NK-92 treated with Interleukin-12 subunit alpha and Interleukin-12 subunit beta, amount 100 ng/mL, for 24 hours (cell line): ENCODE results near the gene AXIN2.
"Not testable (repeated sequence)": the region's sequence is repeated elsewhere in the genome, so short reads cannot be mapped to it uniquely, and the experiment has no call there.

Source experiments
- DNase-seq: peaks from one replicate; lab custom pipeline; 2025; lab: John Stamatoyannopoulos, UW

Gene AXIN2

DNA sequence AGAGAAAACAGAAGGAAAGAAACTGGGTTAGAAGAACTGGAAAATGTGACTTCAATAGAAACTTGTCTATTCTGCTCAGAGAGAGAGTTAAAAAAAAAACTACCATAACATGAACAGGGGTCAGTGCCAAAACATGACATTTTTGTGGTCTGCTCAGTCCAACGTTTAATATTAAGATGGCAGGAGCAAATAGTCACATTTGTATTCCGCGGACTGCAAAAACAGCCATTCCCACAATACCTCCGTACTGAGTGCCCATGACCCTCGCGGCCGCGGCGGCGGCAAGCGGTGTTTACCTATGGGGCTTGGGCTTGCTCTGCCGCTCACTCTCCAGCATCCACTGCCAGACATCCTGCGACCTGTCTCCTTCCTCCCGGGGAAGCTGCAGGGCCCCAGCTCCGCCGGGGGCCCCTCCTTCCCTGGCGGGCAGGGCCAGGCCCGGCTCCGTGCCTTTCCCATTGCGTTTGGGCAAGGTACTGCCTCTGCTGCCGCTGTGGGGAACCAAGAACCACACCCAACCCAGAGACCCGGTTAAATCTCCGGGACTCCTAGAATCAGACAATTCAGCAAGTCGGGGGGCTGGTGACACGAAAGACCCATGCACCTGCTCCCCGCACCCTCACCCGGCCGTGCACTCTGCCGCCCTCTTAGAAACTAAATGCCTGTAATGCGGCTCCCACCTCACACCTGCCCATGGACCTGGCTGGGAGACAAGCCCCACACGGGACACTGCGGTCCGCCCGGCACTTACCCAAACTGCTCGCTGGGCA, 24.7 kb downstream of the AXIN2 start:
- no peak for DNase-seq

DNA sequence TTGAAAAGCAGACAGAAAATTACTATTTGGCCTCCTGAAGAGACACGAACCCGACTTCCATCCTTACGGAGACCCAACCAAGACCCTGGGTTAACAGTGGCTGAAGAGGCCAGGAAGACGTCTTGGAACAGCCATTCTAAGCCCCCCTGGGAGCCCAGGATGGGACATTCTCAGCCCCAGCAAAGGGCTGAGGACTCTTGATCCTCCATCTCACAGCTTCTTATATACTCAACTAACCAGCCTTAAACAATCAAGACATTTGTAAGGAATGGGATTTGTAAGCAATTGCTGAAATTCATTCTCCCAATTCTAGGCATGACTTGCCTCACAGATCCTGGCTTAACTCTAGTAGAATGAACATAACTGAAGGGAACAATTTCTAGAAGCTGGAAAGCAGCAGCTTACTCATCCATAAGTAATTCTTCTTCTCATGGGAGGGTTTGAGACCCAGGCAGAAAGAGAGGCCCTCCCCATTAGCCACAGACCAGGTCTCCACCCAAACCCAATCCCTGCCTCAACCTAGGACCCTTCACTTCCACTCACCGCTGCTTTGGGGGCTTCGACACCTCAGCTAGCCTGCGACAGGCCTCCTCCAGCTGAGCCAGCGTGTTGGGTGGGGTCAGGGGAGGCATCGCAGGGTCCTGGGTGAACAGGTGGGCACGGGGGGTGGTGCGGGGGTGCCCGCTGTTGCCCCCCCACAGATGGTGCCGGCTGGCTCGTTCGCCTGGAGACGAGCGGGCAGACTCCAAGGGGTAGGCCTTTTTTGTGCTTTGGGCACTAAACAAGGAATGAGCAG, 25.5 kb downstream of the AXIN2 start:
- DNase-seq, result no peak

DNA sequence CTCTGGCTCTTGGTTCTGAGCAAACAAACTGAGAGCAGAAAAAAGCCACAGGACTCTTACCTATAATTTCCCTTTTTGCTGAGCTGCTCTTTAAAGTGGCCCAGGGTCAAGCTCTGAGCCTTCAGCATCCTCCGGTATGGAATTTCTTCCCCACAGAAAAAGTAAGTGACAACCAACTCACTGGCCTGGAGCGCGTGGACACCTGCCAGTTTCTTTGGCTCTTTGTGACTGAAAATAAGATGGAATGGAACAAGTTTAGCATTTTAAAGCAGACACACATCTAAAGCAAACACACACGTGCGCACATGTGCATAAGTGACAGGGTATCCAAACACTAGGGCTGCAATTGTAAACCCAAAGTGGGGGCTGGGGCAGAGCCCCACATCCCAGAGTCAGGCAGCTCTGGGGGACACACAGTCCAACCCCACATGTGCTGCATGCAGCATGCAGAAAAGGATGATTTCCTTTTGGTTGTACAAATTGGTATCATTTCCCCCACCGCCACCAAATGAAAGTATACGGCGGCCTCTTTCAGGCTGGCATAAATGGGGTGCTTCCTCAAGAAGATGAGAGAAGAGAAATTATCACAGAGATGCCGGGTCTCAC, 27.5 kb downstream of the AXIN2 start:
- no peak for DNase-seq

DNA sequence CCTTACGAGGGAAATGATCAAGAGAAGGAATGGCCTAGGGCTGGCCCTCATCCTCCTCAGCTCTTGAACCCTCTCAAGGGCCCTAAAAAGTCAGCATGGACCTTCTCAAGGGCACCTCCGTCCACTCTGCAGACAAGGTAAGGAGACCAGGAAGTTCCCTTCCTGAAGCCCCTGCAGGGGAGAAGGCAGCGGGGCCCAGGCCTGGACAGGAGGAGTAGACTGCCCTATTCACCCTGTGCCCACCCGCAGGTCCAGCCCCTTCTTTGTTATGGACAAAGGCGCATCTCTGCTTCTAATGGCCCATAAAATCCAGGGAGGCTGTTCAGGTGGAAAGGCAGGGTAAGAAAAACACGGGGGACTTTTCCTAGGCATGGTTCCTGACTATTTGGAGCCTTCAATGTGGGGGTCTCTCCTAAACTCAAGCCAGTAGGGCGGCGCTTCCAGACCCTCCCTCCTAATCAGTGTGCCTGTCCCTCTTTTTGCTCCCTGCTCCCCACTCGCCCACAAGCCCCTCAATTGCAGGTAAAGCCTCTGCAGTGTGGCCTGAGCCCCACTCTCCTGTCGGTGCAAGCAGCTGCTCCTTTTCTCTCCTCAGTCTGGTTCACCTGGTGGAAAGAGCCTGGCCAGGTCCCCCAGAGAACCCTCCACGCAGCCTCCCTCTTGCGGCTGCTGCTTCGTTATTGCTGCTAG, 28.2 kb downstream of the AXIN2 start:
- no peak for DNase-seq

DNA sequence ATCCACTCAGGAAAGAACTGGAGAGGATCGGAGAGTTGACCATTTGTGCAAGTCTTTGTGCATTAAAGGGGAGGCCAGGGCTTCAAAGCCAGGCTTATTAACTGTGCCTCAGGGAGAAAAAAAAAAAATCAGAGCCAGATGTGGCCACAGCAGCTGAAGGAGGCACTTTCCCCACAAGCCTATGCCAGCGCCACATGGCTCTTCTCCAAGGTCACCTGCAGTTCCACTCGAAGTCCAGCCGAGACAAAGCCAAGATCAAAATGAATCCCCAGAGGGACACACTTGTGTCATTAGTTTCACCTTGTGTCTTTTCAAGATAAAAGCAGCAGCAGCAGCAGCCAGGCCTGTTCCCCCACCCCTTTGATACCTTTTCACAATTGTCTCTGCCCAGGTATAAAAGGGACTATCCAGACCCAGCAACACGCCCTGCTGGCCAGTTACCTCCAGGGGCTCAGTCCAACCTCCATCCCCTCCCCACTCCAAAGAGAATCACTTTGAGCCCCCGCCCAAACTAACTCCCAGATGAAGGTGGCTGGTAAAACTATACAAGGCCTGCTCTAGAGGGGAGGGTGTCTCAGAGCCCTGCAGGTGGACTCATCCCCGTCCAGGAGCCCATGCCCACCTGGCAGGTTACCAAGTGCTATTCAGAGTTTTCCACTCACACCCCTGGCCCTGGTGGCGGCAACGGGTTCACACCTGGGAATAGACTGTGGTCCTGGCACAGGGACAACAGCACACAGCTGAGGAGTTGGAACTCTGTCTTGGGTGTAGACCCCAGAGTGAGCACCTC, 29.2 kb downstream of the AXIN2 start:
- DNase-seq, result no peak

DNA sequence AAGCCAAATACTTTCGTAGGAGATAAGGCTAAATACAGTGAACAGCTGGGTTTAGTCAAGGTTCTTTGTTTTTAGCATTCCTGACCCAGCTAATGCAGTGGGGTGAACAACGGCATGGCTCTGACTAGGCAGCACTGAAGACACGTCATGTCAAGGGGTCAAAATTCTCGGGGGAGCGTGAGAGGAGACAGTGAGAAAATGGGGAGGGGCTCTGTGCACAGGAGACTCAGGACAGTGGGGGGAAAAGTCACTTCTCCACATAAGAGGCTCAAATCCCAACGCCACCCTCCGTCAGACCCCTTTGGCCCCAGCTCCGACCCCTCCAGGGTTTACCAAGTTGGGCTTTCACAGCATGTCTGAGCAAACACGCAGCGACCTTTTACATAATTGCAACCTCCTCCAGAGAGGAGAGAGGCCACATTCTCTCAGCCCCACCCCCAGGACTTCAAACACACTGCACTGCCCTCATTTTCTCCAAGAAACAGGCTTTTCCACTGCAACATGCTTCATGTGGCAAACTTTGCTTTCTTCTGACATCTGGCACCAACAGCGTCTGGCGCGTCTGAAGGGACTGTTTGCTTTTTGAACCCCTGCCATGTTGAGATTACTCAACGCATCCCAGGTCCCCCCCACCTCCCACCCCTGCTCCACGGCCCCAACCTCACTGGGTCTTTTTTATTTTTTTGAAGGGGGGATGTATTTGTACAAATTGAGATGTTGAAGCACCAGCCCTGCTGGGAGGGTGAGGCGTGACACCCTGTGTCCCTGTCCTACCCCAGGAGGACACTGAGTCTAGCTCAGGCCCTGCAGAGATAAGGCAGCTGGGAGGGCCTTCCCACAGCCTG, 30.0 kb downstream of the AXIN2 start:
- DNase-seq, result no peak

DNA sequence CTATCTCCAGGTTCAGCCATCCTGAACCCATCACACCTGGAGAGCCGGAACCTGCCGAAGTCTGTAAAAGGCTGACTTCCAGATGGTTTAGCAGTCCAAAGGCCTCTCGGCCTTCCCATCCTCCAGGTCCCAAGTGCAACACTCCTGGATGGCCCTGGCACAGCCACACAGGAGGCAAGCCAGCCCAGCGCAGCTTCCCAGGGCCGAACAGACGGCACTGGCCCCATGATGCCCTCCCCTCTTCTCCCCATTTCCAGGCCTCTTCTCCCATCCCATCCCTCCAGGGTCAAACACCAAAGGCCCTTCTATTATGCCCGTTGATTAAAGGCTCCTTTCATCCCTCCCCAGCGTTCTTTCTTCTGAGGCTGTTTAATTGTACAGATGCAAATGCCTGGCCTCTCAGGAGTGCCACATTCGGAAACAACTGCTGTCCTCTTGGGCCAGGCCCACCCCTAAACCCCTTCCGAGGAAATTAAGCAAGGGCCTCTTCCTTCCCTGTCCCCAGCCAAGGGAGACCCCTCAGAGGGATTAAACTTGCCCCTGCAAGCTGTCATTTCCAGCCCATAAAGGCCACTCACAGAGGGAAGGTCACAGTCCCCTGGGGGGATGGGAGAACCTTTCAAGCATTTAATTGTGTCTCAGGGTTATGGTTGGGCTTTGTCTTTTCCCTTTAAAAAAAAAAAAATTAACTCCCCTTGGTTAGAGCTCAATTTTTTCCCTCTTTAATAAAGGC, 30.8 kb downstream of the AXIN2 start:
- DNase-seq, result no peak

DNA sequence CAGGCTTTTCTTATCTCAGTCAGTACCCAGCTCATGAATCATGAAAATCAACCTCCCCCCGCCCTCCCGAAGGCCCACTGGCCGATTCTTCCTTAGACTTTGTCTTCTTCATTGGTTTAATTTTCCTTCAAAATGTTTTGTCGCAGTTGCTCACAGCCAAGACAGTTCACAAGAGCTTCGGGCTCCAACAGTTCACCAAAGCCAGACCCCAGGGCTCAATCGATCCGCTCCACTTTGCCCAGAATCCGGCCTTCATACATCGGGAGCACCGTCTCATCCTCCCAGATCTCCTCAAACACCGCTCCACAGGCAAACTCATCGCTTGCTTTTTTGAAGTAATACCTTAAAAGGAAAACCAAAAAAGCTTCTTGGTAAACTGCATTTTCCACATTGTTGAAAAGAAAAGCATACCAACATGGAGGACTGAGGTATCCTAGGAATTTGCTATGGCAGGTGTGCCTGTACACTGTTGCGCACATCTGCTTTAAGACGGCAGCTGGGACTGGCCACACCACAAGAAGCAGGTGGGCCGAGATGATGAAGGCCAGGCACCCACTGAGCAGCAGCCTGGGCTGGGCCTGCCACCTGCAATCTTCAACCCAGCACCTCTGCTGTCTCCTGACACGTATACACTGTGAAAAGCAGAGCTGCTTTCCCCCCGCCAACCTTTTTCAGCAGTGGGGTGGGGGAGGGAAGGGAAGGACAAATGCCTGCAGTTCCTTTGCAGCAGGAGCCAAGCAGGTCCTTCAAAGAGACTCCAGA, 31.5 kb downstream of the AXIN2 start:
- DNase-seq, result no peak

DNA sequence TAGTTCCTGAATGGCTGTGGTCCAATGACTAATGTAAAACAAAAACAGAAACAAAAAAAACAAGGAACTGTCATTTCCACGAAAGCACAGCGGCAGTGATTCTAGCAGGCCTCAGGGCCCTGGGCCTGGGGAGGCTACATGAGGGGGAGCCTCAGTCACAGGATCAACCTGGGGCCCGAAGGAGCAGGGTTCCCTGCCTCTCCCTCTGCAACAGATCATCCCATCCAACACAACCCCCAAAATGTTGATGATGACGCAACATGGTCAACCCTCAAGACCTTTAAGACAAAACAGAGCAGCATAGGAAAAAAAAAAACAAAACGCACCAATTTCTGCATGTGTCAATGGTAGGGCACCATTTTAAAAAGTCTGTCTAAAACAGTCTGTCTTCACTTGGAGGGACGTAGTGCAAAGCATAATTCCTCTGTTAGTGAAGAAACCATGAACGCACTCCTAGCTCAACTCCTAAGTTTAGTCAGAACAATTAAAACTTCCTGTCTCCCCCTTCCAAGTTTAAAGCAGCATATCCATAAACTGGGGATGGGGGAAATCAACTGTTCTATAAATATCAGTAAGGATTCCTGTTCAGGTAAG, 32.3 kb downstream of the AXIN2 start:
- no peak for DNase-seq

DNA sequence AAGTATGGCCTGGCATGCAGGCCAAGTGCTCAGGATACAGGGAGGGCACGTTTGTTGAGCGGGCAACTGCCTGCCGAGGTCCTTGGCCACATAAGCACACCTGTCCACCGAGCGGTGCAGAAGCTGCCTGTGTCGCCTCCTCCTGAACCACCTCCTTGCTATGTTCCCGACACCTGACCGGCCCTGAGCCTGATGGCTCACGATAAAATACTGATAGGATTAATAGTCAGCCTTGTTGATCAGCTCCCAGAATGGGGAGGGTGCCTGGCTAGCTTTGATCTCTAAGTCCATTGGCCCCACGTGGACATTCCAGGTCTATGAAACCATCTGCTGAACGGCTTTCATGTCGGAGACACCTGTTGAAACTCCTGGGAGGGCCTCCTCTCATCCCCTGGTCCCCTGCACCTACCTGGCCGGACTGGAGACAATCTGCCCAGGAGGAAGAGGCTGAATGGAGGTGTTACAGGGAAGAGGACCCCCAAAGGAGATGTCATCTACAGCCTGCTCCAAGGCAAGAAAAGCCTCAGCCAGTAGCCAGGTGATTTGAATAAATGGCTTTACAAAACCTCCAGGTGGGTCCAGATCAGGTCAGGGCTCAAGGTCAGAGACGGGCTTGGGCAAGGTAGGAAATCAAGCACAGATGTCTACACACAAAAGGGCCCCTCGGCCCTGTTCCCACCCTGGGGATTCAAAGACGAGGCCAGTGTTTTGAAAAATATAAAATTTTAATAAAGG, 33.4 kb downstream of the AXIN2 start:
- no peak for DNase-seq

DNA sequence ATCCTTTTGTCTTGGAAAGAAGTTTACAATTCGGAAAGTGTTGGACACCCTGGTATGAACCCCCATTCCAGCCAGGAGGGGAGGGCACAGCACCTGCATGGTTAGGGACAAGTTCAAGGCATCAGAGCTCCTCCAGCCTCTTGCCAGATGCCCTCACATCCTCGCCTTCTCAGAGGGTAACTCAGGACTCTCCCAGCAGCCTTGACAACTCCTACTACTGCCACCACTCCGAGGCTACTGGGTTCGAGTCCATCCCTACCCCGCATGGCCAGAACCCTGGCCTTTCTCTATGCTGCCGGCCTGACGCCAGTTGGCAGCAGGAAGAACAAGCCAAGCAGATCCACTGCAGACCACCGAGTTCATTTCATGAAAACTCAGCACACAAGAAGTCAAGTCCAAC, 34.1 kb downstream of the AXIN2 start:
- no peak for DNase-seq

DNA sequence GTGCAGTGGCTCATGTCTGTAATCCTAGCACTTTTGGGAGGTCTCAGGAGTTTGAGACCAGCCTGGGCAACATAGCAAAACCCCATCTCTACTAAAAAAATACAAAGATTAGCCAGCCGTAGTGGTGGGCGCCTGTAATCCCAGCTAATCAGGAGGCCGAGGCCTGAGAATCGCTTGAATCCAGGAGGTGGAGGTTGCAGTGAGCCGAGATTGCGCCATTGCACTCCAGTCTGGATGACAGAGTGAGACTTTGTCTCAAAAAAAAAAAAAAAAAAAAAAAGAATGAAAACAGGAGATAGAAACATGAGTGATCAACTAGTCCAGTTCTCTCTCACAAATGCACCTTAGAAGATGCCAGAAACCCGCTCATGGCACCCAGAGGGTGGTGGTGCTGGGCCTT, 34.6 kb downstream of the AXIN2 start:
- not testable (repeated sequence) for DNase-seq

DNA sequence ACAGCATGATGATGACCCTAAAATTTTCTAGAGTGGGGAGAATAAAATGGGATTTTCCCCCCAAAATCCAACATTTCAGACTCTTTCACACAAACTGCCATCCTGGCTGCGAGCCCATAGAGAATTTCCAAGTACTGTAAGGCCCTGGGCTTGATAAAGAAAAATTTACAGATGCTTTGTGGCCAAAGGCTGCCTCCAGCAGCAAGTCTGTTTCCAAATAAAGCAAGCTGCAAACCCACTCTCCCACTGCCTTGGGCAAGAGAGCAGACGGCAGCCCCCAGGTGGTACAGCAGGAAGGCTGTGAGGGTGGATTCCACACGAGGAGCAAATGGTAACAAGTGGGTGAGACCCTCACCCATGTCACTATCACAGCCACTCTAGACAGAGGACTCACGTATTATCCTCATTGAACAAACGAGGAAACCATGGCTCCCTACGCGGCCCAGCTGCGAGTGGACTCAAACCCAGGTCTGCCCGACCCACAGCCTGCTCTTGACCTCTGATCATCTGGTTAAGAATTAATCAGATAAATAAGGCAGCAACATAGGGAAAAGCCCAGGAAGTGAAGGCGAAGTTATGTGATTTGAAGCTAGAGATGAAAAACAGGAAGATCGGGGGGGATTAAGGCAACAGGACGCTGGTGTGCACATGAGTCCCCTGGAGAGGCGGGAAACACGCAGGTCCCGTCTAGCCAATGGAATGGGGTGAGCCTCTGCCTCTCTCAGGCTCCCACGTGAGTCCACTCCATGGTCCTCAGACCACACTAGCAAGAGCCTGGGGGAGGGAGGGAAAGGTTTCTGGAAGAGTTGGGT, 37.4 kb downstream of the AXIN2 start:
- DNase-seq, result no peak

DNA sequence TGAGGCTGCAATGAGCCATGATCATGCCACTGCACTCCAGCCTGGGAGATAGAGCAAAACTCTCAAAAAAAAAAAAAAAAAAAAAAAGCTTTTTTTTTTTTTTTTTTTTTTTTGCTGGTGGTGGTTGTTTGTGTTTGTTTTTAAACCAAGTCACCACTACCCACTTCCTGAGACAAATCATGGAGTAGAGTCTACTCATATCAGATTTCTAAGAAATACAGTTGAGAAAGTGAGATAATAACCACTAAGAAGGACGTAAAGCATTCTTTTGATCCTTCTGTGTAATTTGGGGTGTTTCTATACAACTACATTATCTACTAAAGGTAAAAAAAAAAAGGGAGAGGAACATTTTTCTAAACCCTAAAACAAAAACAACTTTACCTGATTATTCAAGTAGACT, 38.0 kb downstream of the AXIN2 start:
- no peak for DNase-seq

DNA sequence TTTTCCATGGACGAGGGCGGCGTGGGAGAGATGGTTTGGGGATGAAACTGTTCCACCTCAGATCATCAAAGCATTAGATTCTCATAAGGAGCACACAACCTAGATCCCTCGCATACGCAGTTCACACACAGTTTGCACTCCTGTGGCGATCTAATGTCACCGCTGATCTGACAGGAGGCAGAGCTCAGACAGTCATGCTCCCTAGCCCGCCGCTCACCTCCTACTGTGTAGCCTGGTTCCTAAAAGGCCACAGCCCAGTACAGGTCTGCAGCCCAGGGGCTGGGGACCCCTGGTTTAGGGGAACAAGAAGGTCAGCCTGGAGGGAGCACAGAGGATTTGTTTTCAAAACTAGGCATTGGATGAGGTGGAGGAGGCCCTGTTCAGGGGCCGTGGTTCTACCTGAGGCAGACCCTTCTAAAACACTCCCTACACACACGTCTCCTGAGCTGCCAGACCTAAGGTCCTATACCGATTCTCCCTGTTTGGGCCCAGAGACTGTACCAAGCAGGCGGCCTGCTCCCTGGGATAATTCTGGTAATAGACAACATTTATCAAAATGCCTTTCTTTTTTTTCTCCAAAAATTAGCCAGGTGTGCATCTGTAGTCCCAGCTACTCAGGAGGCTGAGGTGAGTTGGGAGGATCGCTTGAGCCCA, 38.6 kb downstream of the AXIN2 start:
- DNase-seq, result no peak

DNA sequence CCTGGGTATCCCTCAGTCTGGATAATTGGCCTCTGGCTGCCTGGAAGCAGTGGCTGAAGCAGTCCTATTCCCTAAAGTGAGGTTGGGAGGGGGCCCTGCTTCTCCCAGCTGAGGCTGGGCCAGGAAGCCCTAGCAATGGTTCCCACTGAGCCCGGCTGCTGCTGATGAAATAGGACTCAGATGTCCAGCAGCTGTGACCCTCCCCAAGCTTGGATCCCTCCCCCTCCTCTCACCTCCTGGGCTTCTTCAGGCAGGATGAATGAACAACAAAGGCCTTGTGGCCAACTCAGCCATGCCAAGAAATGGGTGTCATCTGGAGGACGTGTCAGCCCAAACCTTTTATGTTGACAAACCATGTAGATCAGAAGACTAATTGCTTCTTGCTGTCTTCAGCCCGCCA, 42.0 kb downstream of the AXIN2 start:
- no peak for DNase-seq

DNA sequence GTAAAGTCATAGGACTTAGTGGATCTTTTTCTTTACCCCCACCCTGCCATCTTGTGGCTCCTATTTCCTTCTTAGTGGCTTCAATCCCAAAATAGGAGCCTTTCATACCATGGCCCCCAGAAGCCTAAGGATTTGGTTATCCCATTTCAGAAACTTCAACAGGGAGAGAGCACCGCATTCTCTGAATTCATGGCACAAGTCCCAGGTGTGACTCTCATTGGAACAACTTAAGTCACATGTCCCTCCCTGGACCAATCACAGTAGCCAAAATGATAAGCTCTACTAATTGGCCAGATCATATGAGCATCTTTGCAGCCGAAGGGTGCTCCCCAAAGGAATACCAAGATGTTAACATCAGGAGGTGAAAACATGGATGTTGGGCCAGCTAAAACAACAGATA, 43.2 kb downstream of the AXIN2 start:
- no peak for DNase-seq
